Smooth muscle cell (in vitro differentiated cells): Measurements from ENCODE around the gene PGD. TPM values are rescaled to one million over a fixed set of nuclear protein-coding genes. Genes with fewer than 3 reads are reported as not detected.

Experiments used
- DNase-seq: peaks from one replicate; lab custom pipeline; 2025; ENCODE audit not compliant: unreplicated experiment; lab: John Stamatoyannopoulos, UW
- H2AFZ ChIP-seq: fragments of 200-600 bp; sonication (generic); 2 replicates; pipeline ENCODE4 v1.6.0; 2016; ENCODE audit warnings: antibody characterized with exemption, low read depth, mild to moderate bottlenecking
- H3F3A ChIP-seq: fragments of 200-600 bp; sonication (generic); 2 replicates; pipeline ENCODE4 v1.6.0; 2017; ENCODE audit warnings: antibody characterized with exemption, low read depth
- H3K27ac ChIP-seq: fragments of 200-600 bp; sonication (generic); 2 replicates; pipeline ENCODE4 v1.5.1; 2016; ENCODE audit warnings: low read depth, mild to moderate bottlenecking
- H3K27me3 ChIP-seq: fragments of 200-600 bp; sonication (generic); 2 replicates; pipeline ENCODE4 v1.6.1; 2016; ENCODE audit warnings: low read depth, mild to moderate bottlenecking
- H3K36me3 ChIP-seq: fragments of 200-600 bp; sonication (generic); 2 replicates; pipeline ENCODE4 v1.5.1; 2016; ENCODE audit warnings: low read depth
- H3K4me1 ChIP-seq: fragments of 200-600 bp; sonication (generic); 2 replicates; pipeline ENCODE4 v1.5.1; 2016; ENCODE audit warnings: low read depth
- H3K4me2 ChIP-seq: fragments of 200-600 bp; sonication (generic); 2 replicates; pipeline ENCODE4 v1.6.0; 2016; ENCODE audit warnings: mild to moderate bottlenecking
- H3K4me3 ChIP-seq: fragments of 200-600 bp; sonication (generic); 2 replicates; pipeline ENCODE4 v1.5.1; 2016; ENCODE audit warnings: mild to moderate bottlenecking
- H3K79me2 ChIP-seq: fragments of 200-600 bp; sonication (generic); 2 replicates; pipeline ENCODE4 v1.6.0; 2016; ENCODE audit warnings: low read depth, mild to moderate bottlenecking
- H3K9ac ChIP-seq: fragments of 200-600 bp; sonication (generic); 2 replicates; pipeline ENCODE4 v1.6.0; 2016; ENCODE audit warnings: low read depth
- H3K9me3 ChIP-seq: fragments of 200-600 bp; sonication (generic); replicated peaks from 2 replicates; pipeline ENCODE4 v1.5.1; 2016; ENCODE audit warnings: low read depth
- H4K20me1 ChIP-seq: fragments of 200-600 bp; sonication (generic); 2 replicates; pipeline ENCODE4 v1.6.0; 2016; ENCODE audit warnings: low read depth
- WGBS: methylation state at CpG from one replicate; pipeline ENCODE4 v1.1.7; 2016; ENCODE audit warnings: low lambda C conversion rate; 5-methylcytosine and 5-hydroxymethylcytosine counted together
- polyA plus RNA-seq: library from polyadenylated mRNA; unstranded; fragments of >200 nt; fragmentation: Nextera tagmentation; extraction: Ambion mirVana; gene quantifications from 2 replicates; pipeline ENCODE4 v1.2.1, GENCODE V29; 2016
- total RNA-seq: library from RNA; depleted of rRNA; stranded (reverse); fragments of >200 nt; gene quantifications from 2 replicates; pipeline ENCODE4 v1.2.3, GENCODE V29; 2014
- TF ChIP-seq, protein P1 (sequence below): fragments of 200-600 bp; sonication (generic); IDR thresholded peaks from 2 replicates; pipeline ENCODE4 v1.5.1; 2017; ENCODE audit warnings: borderline replicate concordance, mild to moderate bottlenecking, antibody characterized with exemption; ENCODE audit not compliant: insufficient read depth, poor library complexity, severe bottlenecking

The PGD gene
- total and polyA plus RNA-seq, 2 experiments from 2014 or later, result 64.7 to 117 TPM

DNA sequence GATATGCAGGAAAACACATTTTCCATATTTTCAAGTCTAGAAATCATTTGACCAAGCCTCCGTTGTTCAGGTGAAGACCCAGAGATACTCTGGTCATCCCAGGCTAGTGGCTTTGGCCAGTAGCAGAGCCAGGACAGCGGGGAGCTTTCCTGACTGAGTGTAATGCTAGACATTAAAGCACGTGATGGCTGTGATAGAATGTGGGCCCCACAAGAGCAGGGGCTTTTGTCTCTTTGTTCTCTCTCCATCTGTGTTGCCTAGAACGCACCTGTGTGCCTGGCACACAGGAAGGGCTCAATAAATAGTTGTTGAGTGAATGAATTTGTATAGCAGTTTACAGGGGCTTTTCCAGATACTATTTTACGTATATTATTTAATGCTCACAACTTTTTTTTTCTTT lies 41.9 kb downstream of the PGD start:
- Histone ChIP-seq H3F3A (no peaks in the 10 kb centered on the region), H3K9me3 (no peaks in the 10 kb centered on the region), H3K4me2 (no peak overlapping the region), H3K27me3 (no peaks in the 10 kb centered on the region), H3K4me3 (no peak overlapping the region), H3K9ac (no peak overlapping the region), H2AFZ (no peak overlapping the region), H3K79me2 (no peaks in the 10 kb centered on the region), H3K36me3 (no peaks in the 10 kb centered on the region), H4K20me1 (no peaks in the 10 kb centered on the region), H3K4me1 (no peaks in the 10 kb centered on the region), H3K27ac (no peak overlapping the region)
- 97% methylated on average over 5 of the region's 5 CpGs for WGBS
- TF ChIP-seq, protein P1, sequence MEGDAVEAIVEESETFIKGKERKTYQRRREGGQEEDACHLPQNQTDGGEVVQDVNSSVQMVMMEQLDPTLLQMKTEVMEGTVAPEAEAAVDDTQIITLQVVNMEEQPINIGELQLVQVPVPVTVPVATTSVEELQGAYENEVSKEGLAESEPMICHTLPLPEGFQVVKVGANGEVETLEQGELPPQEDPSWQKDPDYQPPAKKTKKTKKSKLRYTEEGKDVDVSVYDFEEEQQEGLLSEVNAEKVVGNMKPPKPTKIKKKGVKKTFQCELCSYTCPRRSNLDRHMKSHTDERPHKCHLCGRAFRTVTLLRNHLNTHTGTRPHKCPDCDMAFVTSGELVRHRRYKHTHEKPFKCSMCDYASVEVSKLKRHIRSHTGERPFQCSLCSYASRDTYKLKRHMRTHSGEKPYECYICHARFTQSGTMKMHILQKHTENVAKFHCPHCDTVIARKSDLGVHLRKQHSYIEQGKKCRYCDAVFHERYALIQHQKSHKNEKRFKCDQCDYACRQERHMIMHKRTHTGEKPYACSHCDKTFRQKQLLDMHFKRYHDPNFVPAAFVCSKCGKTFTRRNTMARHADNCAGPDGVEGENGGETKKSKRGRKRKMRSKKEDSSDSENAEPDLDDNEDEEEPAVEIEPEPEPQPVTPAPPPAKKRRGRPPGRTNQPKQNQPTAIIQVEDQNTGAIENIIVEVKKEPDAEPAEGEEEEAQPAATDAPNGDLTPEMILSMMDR, result no peak
- DNase-seq, result no peak

DNA sequence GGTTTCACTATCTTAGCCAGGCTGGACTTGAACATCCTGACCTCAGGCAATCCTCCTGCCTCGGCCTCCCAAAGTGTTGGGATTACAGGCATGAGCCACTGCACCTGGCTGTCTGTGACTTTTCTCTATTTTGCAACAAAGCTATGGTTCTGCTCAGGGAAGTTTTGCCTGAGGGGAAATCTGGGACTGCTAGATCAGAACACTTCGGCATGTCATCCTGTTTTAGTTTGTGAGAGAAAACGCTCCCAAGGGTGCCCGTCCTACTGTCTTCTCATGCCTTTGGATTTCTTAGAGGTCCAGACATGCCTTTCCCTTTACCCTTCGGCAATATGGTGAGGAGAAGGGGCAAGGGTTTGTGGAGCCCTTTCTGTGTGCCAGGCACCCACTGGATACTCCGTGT lies 45.4 kb downstream of the PGD start:
- TF ChIP-seq, protein P1, result no peak
- Histone ChIP-seq H3K4me2 (no peak overlapping the region), H3K27ac (no peak overlapping the region), H3F3A (no peaks in the 10 kb centered on the region), H2AFZ (no peak overlapping the region), H3K79me2 (no peaks in the 10 kb centered on the region), H3K9me3 (no peaks in the 10 kb centered on the region), H3K27me3 (no peaks in the 10 kb centered on the region), H3K9ac (no peak overlapping the region), H4K20me1 (no peaks in the 10 kb centered on the region), H3K4me3 (no peak overlapping the region), H3K36me3 (no peaks in the 10 kb centered on the region), H3K4me1 (no peaks in the 10 kb centered on the region)
- no peak for DNase-seq
- WGBS, result 87% methylated on average over 6 of the region's 6 CpGs

DNA sequence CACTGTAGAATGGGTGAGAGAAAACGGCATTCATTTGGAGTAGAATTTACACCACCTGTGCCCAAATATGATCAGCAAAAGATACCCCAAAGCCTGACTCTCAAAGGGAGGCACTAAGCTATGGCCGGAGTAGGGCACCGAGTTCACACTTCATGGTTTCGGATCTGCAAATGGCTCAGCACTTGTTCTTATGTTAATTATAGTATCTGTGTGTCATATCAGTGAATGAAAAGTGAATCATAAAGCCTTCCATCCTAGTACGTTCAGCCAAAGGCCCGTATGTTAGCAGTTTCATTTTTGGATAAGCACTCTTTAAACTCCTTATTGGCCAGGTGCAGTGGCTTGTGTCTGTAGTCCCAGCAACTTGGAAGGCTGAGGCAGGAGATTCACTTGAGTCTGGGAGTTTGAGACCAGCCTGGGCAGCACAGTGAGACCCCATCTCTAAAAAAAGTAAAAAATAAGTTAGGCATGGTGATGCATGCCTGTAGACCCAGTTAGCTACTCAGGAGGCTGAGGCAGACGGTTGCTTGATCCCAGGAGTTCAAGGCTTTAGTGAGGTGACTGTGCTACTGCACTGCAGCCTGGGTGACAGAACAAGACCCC lies 46.0 kb downstream of the PGD start:
- WGBS, result 93% methylated on average over 7 of the region's 7 CpGs
- no peak for DNase-seq
- Histone ChIP-seq H3K4me3 (no peak overlapping the region), H3K4me1 (no peaks in the 10 kb centered on the region), H3F3A (no peaks in the 10 kb centered on the region), H4K20me1 (no peaks in the 10 kb centered on the region), H3K4me2 (no peak overlapping the region), H3K9ac (no peak overlapping the region), H3K27me3 (no peaks in the 10 kb centered on the region), H3K36me3 (no peaks in the 10 kb centered on the region), H2AFZ (no peak overlapping the region), H3K27ac (no peak overlapping the region), H3K9me3 (no peaks in the 10 kb centered on the region), H3K79me2 (no peaks in the 10 kb centered on the region)
- TF ChIP-seq, protein P1, result no peak

DNA sequence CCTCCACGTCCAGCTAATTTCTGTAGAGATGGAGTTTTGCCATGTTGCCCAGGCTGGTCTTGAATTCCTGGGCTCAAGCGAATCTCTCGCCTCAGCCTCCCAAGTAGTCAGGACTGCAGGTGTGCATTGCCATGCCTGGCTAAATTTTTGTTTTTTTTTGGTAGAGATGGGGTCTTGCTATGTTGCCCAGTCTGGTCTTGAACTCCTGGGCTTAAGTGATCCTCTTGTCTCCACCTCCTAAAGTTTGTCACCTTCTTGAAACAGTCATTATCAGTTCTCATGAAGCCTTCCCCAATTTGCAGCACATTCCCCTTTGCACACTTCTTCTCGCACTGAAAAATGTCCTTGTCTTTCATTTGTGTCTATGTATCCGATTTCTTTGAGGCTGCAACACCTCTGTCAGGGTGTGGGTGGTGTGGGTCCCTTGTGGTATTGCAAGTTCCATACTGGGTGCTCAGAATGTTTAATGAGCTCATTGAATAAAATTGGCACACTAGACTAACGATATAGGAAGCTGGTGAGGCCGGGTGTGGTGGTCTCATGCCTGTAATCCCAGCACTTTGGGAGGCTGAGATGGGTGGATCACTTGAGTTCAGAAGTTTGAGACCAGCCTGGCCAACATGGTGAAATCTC lies 48.0 kb downstream of the PGD start:
- Histone ChIP-seq H3K4me3 (no peak overlapping the region), H3F3A (no peaks in the 10 kb centered on the region), H3K79me2 (no peaks in the 10 kb centered on the region), H3K9me3 (no peaks in the 10 kb centered on the region), H3K27me3 (no peaks in the 10 kb centered on the region), H2AFZ (no peak overlapping the region), H3K36me3 (no peaks in the 10 kb centered on the region), H4K20me1 (no peaks in the 10 kb centered on the region), H3K9ac (no peak overlapping the region), H3K4me2 (no peak overlapping the region), H3K27ac (no peak overlapping the region), H3K4me1 (peaks cover 11% of the 10 kb centered on the region)
- 92% methylated on average over 7 of the region's 7 CpGs for WGBS
- TF ChIP-seq, protein P1, result no peak
- no peak for DNase-seq
